GM12878 (cell line): ENCODE data around the gene YBEY. TPM values are rescaled to one million over a fixed set of nuclear protein-coding genes. Genes with fewer than 3 reads are reported as not detected.

Experiments used
- ATAC-seq: fragments of 200-7000 bp; cut with Tn5 transposase; 3 replicates; pipeline ENCODE4 v1.9.1; 2020; ENCODE audit warnings: mild to moderate bottlenecking, moderate library complexity
- BruUV-seq: library from RNA; stranded (reverse); fragments of 400-500 nt; replicated peaks from 2 replicates; lab custom pipeline; 2021; lab: Mats Ljungman, UMichigan
- CTCF ChIA-PET: fragments of 300-600 bp; sonication (Branson Sonifier 250); formaldehyde crosslinking; extraction: SDS; loops from one replicate; lab custom pipeline; 2021; ENCODE audit warnings: inconsistent platforms; lab: Yijun Ruan, JAX
- POLR2A ChIA-PET: fragments of 350-600 bp; formaldehyde crosslinking; extraction: SDS; loops from one replicate; lab custom pipeline; 2021; ENCODE audit warnings: inconsistent platforms; lab: Charles Lee
- RAD21 ChIA-PET: fragments of 300-600 bp; sonication (Branson Sonifier 250); formaldehyde crosslinking; loops from one replicate; lab custom pipeline; 2023; ENCODE audit warnings: antibody characterized with exemption; ENCODE audit not compliant: unreplicated experiment; lab: Charles Lee
- SMC1A ChIA-PET: fragments of 300-600 bp; sonication (Branson Sonifier 250); formaldehyde crosslinking; loops from one replicate; lab custom pipeline; 2023; ENCODE audit not compliant: unreplicated experiment, uncharacterized antibody; lab: Charles Lee
- DNase-seq: peaks from one replicate; pipeline ENCODE4 v3.0.0-alpha.2; 2011; ENCODE audit warnings: low read depth, low spot score
- FAIRE-seq: peaks from 3 replicates; lab custom pipeline; 2011; peaks lifted over from hg19 to GRCh38; lab: Jason Lieb, UNC
- H2AFZ ChIP-seq: 2 replicates; pipeline ENCODE4 v1.6.0; 2011; ENCODE audit warnings: low read depth, low read length, control low read depth; ENCODE audit not compliant: control insufficient read depth
- H3K27ac ChIP-seq: 2 replicates; pipeline ENCODE4 v1.5.1; 2011; ENCODE audit warnings: control low read depth; ENCODE audit not compliant: control insufficient read depth, insufficient read depth
- H3K27me3 ChIP-seq, 2 experiments: replicated peaks in 1 of 2; 2 replicates each; pipeline versions ENCODE4 v1.6.0 to v1.6.1; 2011; ENCODE audit warnings: low read length in 1 of 2; ENCODE audit not compliant: control insufficient read depth in 2 of 2, insufficient read depth in 2 of 2
- H3K36me3 ChIP-seq, 2 experiments: 2 replicates each; pipeline ENCODE4 v1.5.1; 2011; ENCODE audit warnings: low read length in 1 of 2; ENCODE audit not compliant: control insufficient read depth in 2 of 2, insufficient read depth in 2 of 2
- H3K4me1 ChIP-seq: 2 replicates; pipeline ENCODE4 v1.6.1; 2011; ENCODE audit warnings: mild to moderate bottlenecking, low read length, moderate library complexity, mixed read lengths; ENCODE audit not compliant: control insufficient read depth, insufficient read depth
- H3K4me2 ChIP-seq: 2 replicates; pipeline ENCODE4 v1.6.0; 2011; ENCODE audit warnings: control low read depth; ENCODE audit not compliant: control insufficient read depth, insufficient read depth
- H3K4me3 ChIP-seq: fragments of 200-600 bp; sonication (generic); 2 replicates; pipeline ENCODE4 v1.5.1; 2016
- H3K79me2 ChIP-seq: 2 replicates; pipeline ENCODE4 v1.6.0; 2011; ENCODE audit warnings: low read length; ENCODE audit not compliant: control insufficient read depth, insufficient read depth
- H3K9ac ChIP-seq: 2 replicates; pipeline ENCODE4 v1.8.0; 2011; ENCODE audit warnings: low read length, control low read depth, mixed read lengths; ENCODE audit not compliant: control insufficient read depth, insufficient read depth
- H3K9me3 ChIP-seq: replicated peaks from 3 replicates; pipeline ENCODE4 v1.5.1; 2011; ENCODE audit warnings: mild to moderate bottlenecking, low read length; ENCODE audit not compliant: control insufficient read depth, insufficient read depth
- H4K20me1 ChIP-seq: 2 replicates; pipeline ENCODE4 v1.6.0; 2011; ENCODE audit not compliant: control insufficient read depth, insufficient read depth
- BRCA1 ChIP-seq: IDR thresholded peaks from 2 replicates; pipeline ENCODE4 v1.6.1; 2011; ENCODE audit warnings: low read depth, low read length, improper control_type of control experiment
- GATAD2B ChIP-seq: fragments of 450-650 bp; conservative IDR thresholded peaks from 2 replicates; pipeline ENCODE4 v1.6.1; 2017; ENCODE audit warnings: low read depth, mild to moderate bottlenecking, moderate library complexity
- HDGF ChIP-seq: fragments of 450-650 bp; IDR thresholded peaks from 2 replicates; pipeline ENCODE4 v1.6.1; 2016; ENCODE audit warnings: antibody characterized with exemption
- IRF4 ChIP-seq: IDR thresholded peaks from 2 replicates; pipeline ENCODE4 v1.6.1; 2011; ENCODE audit warnings: low read depth, low read length
- LARP7 ChIP-seq: fragments of 450-650 bp; IDR thresholded peaks from 2 replicates; pipeline ENCODE4 v1.6.1; 2017; ENCODE audit warnings: mild to moderate bottlenecking
- MEF2B ChIP-seq: fragments of 450-650 bp; IDR thresholded peaks from 2 replicates; pipeline ENCODE4 v1.6.1; 2018; ENCODE audit warnings: mild to moderate bottlenecking, moderate library complexity; ENCODE audit not compliant: partially characterized antibody, poor library complexity, severe bottlenecking
- NFYA ChIP-seq: IDR thresholded peaks from 2 replicates; pipeline ENCODE4 v1.6.1; 2011; ENCODE audit warnings: low read depth, mild to moderate bottlenecking, low read length, improper control_type of control experiment, borderline replicate concordance
- NFYB ChIP-seq: IDR thresholded peaks from 2 replicates; pipeline ENCODE4 v1.6.1; 2011; ENCODE audit warnings: low read depth, mild to moderate bottlenecking, low read length, improper control_type of control experiment, moderate library complexity; ENCODE audit not compliant: insufficient read depth
- NR2C1 ChIP-seq: fragments of 450-650 bp; IDR thresholded peaks from 2 replicates; pipeline ENCODE4 v1.6.1; 2017; ENCODE audit warnings: antibody characterized with exemption, mild to moderate bottlenecking, moderate library complexity
- PBX3 ChIP-seq: IDR thresholded peaks from 2 replicates; pipeline ENCODE4 v1.6.1; 2011; ENCODE audit warnings: mild to moderate bottlenecking, low read depth, low read length, moderate library complexity; ENCODE audit not compliant: insufficient replicate concordance
- TARDBP ChIP-seq: IDR thresholded peaks from 2 replicates; pipeline ENCODE4 v1.6.1; 2016; ENCODE audit warnings: borderline replicate concordance
- TCF3 ChIP-seq: IDR thresholded peaks from 2 replicates; pipeline ENCODE4 v1.6.1; 2012; ENCODE audit warnings: low read depth, mild to moderate bottlenecking, low read length, borderline replicate concordance; ENCODE audit not compliant: insufficient read depth
- YBX1 ChIP-seq: fragments of 450-650 bp; IDR thresholded peaks from 2 replicates; pipeline ENCODE4 v1.6.1; 2016; ENCODE audit warnings: antibody characterized with exemption
- ZNF207 ChIP-seq: fragments of 450-650 bp; IDR thresholded peaks from 2 replicates; pipeline ENCODE4 v1.6.1; 2014; ENCODE audit warnings: antibody characterized with exemption, mild to moderate bottlenecking, borderline replicate concordance
- WGBS: methylation state at CpG from one replicate; pipeline ENCODE4 v1.1.6; 2016; ENCODE audit warnings: low lambda C conversion rate; ENCODE audit not compliant: insufficient replicate concordance, insufficient coverage; ENCODE audit errors: missing lambda C conversion rate; 5-methylcytosine and 5-hydroxymethylcytosine counted together
- in situ Hi-C: fragments of 300-500 bp; cut with MboI; formaldehyde crosslinking; loops from 9 replicates; pipeline ENCODE4 v1.14.3; 2018; ENCODE audit warnings: mixed read lengths
- intact Hi-C: fragments of 100-400 bp; cut with micrococcal nuclease; formaldehyde crosslinking; loops from one replicate; pipeline ENCODE4 v1.14.2; 2022; ENCODE audit not compliant: unreplicated experiment
- polyA plus RNA-seq, 11 experiments: library from polyadenylated mRNA; depleted of rRNA in 4 of 11; unstranded in 6 of 11; stranded (reverse) in 5 of 11; fragments of >200 nt; fragmentation: Nextera tagmentation in 4 of 11; fragmentation: Illumina TruSeq in 1 of 11; extraction: Ambion mirVana in 4 of 11; extraction: Trizol in 1 of 11; gene quantifications; 1 replicate in 1 of 11; 2 replicates in 10 of 11; pipeline versions ENCODE4 v1.2.1 to v1.2.3, GENCODE V29; 2011 to 2016; ENCODE audit warnings: inconsistent platforms in 2 of 11, missing spikeins in 2 of 11, low read depth in 1 of 11
- total RNA-seq, 4 experiments: library from RNA; depleted of rRNA in 3 of 4; stranded (reverse); fragments of >200 nt in 3 of 4; fragmentation: Illumina TruSeq in 1 of 4; extraction: Trizol in 1 of 4; gene quantifications; 2 replicates each; pipeline versions ENCODE4 v1.2.1 to v1.2.3, GENCODE V29; 2013 to 2021
- TF ChIP-seq, protein P1 (sequence below): fragments of 150-350 bp; IDR thresholded peaks from 2 replicates; pipeline ENCODE4 v1.6.1; 2016; ENCODE audit warnings: low read depth, low read length
- TF ChIP-seq, protein P2 (sequence below): fragments of 450-650 bp; IDR thresholded peaks from 2 replicates; pipeline ENCODE4 v1.6.1; 2017; ENCODE audit warnings: borderline replicate concordance
- TF ChIP-seq, protein P3 (sequence below): IDR thresholded peaks from 2 replicates; pipeline ENCODE4 v1.6.1; 2011; ENCODE audit warnings: borderline replicate concordance, low read depth, mild to moderate bottlenecking, moderate library complexity, low read length; ENCODE audit not compliant: insufficient read depth, poor library complexity, severe bottlenecking

Gene YBEY
- total and polyA plus RNA-seq, 10 of the 15 experiments (the other 5 are each of a cell fraction or from before 2014, with no cell fraction given), result 6.5 to 31.4 (median 18.5) TPM

DNA sequence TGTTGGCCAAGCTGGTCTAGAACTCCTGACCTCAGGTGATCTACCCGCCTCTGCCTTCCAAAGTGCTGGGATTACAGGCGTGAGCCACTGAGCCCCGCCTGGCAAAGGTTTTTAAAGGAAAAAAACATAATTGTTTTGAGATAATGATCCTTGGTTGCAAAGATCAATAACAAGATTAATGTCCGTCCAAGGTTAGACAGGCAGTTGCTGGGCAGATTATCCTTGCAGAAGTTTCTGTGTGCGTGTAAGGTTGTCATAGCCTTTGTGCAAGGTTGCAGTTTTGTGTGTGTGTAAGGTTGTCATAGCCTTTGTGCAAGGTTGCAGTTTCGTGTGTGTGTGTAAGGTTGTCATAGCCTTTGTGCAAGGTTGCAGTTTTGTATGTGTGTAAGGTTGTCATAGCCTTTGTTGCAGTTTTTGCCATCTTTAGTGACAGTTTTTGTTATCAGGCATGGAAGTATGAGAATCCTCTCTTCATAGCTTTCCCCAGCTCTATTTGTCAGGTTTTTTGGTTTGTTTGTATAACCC lies 3.6 kb downstream of the YBEY start:
- FAIRE-seq, result peak; percentile 88
- DNase-seq, result no peak
- H3K27ac ChIP-seq, result no peak overlapping the region
- no peak overlapping the region for H2AFZ ChIP-seq
- H3K4me2 ChIP-seq, result no peak overlapping the region
- no peak overlapping the region for H3K4me3 ChIP-seq
- ATAC-seq, result no peak
- H3K9ac ChIP-seq, result no peak overlapping the region
- ChIA-PET POLR2A (interaction anchor here (0.5 kb wide), 1 partner anchor 127 kb away, joined by 4 read pairs; no protein-coding TSS in a partner anchor), CTCF (interaction anchor here (0.6 kb wide), 2 partner anchors 18 to 114 kb away, joined by 3 read pairs; no protein-coding TSS in a partner anchor), RAD21 (no interaction called here), SMC1A (no interaction called here)
- in situ Hi-C loops, result no loop called here
- BruUV-seq, result no TSS peak
- peaks cover 27% of the 10 kb centered on the region for H3K79me2 ChIP-seq
- WGBS, result 84% methylated on average over 6 of the region's 6 CpGs
- peaks cover 11% of the 10 kb centered on the region; the same call in 2 of the 3 replicates for H3K9me3 ChIP-seq
- intact Hi-C loops, result loop anchor here (5.0 to 10.0 kb wide), 2 partner anchors 62 to 145 kb away; partner anchors contain the start of gene LSS
- peaks cover 1% of the 10 kb centered on the region for H3K4me1 ChIP-seq
- no peaks in the 10 kb centered on the region for H3K27me3 ChIP-seq
- peaks cover 5 to 12% of the 10 kb centered on the region in 2 experiments; a peak in 3 of 4 replicates for H3K36me3 ChIP-seq
- H4K20me1 ChIP-seq, result no peaks in the 10 kb centered on the region
- TF ChIP-seq ZNF207, result no peak
- TF ChIP-seq, protein P1, sequence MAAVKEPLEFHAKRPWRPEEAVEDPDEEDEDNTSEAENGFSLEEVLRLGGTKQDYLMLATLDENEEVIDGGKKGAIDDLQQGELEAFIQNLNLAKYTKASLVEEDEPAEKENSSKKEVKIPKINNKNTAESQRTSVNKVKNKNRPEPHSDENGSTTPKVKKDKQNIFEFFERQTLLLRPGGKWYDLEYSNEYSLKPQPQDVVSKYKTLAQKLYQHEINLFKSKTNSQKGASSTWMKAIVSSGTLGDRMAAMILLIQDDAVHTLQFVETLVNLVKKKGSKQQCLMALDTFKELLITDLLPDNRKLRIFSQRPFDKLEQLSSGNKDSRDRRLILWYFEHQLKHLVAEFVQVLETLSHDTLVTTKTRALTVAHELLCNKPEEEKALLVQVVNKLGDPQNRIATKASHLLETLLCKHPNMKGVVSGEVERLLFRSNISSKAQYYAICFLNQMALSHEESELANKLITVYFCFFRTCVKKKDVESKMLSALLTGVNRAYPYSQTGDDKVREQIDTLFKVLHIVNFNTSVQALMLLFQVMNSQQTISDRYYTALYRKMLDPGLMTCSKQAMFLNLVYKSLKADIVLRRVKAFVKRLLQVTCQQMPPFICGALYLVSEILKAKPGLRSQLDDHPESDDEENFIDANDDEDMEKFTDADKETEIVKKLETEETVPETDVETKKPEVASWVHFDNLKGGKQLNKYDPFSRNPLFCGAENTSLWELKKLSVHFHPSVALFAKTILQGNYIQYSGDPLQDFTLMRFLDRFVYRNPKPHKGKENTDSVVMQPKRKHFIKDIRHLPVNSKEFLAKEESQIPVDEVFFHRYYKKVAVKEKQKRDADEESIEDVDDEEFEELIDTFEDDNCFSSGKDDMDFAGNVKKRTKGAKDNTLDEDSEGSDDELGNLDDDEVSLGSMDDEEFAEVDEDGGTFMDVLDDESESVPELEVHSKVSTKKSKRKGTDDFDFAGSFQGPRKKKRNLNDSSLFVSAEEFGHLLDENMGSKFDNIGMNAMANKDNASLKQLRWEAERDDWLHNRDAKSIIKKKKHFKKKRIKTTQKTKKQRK, result no peak
- no peak for TF ChIP-seq NR2C1
- TF ChIP-seq, protein P2, sequence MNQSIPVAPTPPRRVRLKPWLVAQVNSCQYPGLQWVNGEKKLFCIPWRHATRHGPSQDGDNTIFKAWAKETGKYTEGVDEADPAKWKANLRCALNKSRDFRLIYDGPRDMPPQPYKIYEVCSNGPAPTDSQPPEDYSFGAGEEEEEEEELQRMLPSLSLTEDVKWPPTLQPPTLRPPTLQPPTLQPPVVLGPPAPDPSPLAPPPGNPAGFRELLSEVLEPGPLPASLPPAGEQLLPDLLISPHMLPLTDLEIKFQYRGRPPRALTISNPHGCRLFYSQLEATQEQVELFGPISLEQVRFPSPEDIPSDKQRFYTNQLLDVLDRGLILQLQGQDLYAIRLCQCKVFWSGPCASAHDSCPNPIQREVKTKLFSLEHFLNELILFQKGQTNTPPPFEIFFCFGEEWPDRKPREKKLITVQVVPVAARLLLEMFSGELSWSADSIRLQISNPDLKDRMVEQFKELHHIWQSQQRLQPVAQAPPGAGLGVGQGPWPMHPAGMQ, result no peak
- TF ChIP-seq BRCA1, result no peak
- peak; percentile 32; the same call in 1 of the 2 replicates for TF ChIP-seq TCF3
- TF ChIP-seq NFYB, result no peak
- TF ChIP-seq PBX3, result peak; percentile 70
- no peak for TF ChIP-seq NFYA
- TF ChIP-seq LARP7, result no peak
- no peak for TF ChIP-seq IRF4
- no peak for TF ChIP-seq HDGF
- TF ChIP-seq TARDBP, result no peak
- no peak for TF ChIP-seq MEF2B
- no peak for TF ChIP-seq YBX1
- TF ChIP-seq, protein P3, sequence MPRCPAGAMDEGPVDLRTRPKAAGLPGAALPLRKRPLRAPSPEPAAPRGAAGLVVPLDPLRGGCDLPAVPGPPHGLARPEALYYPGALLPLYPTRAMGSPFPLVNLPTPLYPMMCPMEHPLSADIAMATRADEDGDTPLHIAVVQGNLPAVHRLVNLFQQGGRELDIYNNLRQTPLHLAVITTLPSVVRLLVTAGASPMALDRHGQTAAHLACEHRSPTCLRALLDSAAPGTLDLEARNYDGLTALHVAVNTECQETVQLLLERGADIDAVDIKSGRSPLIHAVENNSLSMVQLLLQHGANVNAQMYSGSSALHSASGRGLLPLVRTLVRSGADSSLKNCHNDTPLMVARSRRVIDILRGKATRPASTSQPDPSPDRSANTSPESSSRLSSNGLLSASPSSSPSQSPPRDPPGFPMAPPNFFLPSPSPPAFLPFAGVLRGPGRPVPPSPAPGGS, result peak; percentile 94
- TF ChIP-seq GATAD2B, result no peak
